HEK293 (cell line): ENCODE results near the gene VDR.

Source experiments
- CTCF ChIP-seq: fragments of 450-650 bp; formaldehyde crosslinking; IDR thresholded peaks from 2 replicates; pipeline ENCODE4 v1.5.1; 2016; ENCODE audit warnings: missing biosample characterization, missing genetic modification characterization
- PATZ1 ChIP-seq: fragments of 450-650 bp; formaldehyde crosslinking; IDR thresholded peaks from 2 replicates; pipeline ENCODE4 v1.5.1; 2016; ENCODE audit warnings: missing biosample characterization, missing genetic modification characterization
- ZBTB11 ChIP-seq: fragments of 450-650 bp; formaldehyde crosslinking; conservative IDR thresholded peaks from 2 replicates; pipeline ENCODE4 v1.5.1; 2016; ENCODE audit warnings: low read depth, missing biosample characterization, missing genetic modification characterization
- ZNF792 ChIP-seq: fragments of 450-650 bp; formaldehyde crosslinking; IDR thresholded peaks from 2 replicates; pipeline ENCODE4 v1.5.1; 2016; ENCODE audit warnings: missing biosample characterization, missing genetic modification characterization

GRCh38 chr12:47858511-47859266 is 46.1 kb downstream of the VDR start:
- TF ChIP-seq ZBTB11 (tag by site-specific recombination) (no peak), PATZ1 (tag by site-specific recombination) (no peak), CTCF (tag by site-specific recombination) (no peak), ZNF792 (tag by site-specific recombination) (no peak)
